HCT116 (cell line): Measurements from ENCODE around the gene TSC22D3.

ENCODE experiments used
- CTCF ChIP-seq, 3 experiments: fragments of 200-600 bp in 1 of 3; sonication (generic) in 1 of 3; IDR thresholded peaks in 2 of 3; conservative IDR thresholded peaks in 1 of 3; 2 replicates each; pipeline ENCODE4 v1.5.1; 2012 to 2017; ENCODE audit warnings: low read depth in 2 of 3, low read length in 2 of 3, antibody characterized with exemption in 1 of 3, borderline replicate concordance in 1 of 3, control low read depth in 1 of 3, mild to moderate bottlenecking in 1 of 3, mixed read lengths in 1 of 3, mixed run types in 1 of 3, moderate library complexity in 1 of 3; ENCODE audit not compliant: insufficient read depth in 1 of 3
- EGR1 ChIP-seq: IDR thresholded peaks from 2 replicates; pipeline ENCODE4 v1.6.1; 2012; ENCODE audit warnings: low read depth
- ELF1 ChIP-seq: IDR thresholded peaks from 2 replicates; pipeline ENCODE4 v1.6.1; 2012; ENCODE audit warnings: low read depth, borderline replicate concordance
- EZH2 ChIP-seq: fragments of 200-600 bp; sonication (generic); IDR thresholded peaks from 2 replicates; pipeline ENCODE4 v1.6.1; 2017; ENCODE audit warnings: antibody characterized with exemption, mixed run types
- EZH2phosphoT487 ChIP-seq: fragments of 200-600 bp; IDR thresholded peaks from 2 replicates; pipeline ENCODE4 v1.6.1; 2018; ENCODE audit warnings: antibody characterized with exemption, borderline replicate concordance
- JUND ChIP-seq: IDR thresholded peaks from 2 replicates; pipeline ENCODE4 v1.6.1; 2012
- MAX ChIP-seq: IDR thresholded peaks from 2 replicates; pipeline ENCODE4 v1.6.1; 2012
- POLR2A ChIP-seq: IDR thresholded peaks from 2 replicates; pipeline ENCODE4 v1.7.0; 2011; ENCODE audit warnings: borderline replicate concordance; ENCODE audit not compliant: insufficient read depth, insufficient read length; ENCODE audit errors: extremely low read depth
- POLR2AphosphoS5 ChIP-seq: IDR thresholded peaks from 2 replicates; pipeline ENCODE4 v1.6.1; 2011; ENCODE audit warnings: mild to moderate bottlenecking, low read depth, low read length, moderate library complexity
- RAD21 ChIP-seq: IDR thresholded peaks from 2 replicates; pipeline ENCODE4 v1.6.1; 2012; ENCODE audit warnings: low read depth, mild to moderate bottlenecking
- SIN3A ChIP-seq: IDR thresholded peaks from 2 replicates; pipeline ENCODE4 v1.6.1; 2012; ENCODE audit warnings: low read depth
- YY1 ChIP-seq: IDR thresholded peaks from 2 replicates; pipeline ENCODE4 v1.6.1; 2011; ENCODE audit warnings: low read length, low read depth, moderate library complexity, mild to moderate bottlenecking; ENCODE audit not compliant: insufficient replicate concordance; ENCODE audit errors: extremely low read depth
- TF ChIP-seq, protein P1 (sequence below): IDR thresholded peaks from 2 replicates; pipeline ENCODE4 v1.6.1; 2012; ENCODE audit warnings: low read depth
- TF ChIP-seq, protein P2 (sequence below): IDR thresholded peaks from 2 replicates; pipeline ENCODE4 v1.6.1; 2012

DNA sequence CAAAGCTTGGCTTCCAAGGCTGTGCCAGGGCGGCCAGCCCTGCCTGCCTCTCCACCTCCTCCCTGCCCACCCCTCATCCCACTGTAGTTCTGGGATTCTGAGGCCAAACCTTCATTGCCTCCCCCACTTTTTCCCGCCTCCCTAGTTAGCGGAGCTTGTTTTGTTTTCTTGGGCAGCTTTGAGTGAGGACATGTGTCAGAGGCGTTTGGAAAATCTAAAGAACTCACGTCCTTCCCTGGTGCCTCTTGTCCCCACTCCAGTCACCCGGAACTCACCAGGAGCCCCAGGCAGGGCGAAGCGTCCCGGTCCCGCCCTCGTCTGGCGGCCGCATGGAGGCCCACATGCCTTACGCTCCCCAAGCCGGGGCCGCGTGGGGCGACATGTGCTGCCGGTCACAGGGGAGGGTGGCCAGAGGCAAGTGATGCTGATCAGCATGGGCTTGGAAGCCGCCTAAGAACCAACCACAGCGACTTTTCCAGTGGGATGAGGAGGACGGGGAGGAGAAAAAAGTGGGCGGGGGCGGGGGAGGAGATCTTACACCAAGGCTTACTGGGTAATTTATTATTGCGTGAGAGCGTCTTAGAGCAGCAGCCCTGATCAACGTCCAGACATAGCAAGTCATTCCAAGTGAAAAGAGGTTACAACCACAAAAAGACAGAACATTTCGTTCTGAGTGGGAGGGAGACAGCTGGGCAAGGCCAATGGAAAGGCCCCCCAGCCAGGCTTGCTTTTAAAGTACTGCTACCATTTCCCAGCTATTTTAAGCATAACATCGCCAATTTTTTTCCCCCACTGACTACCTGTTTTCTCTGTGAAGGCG is 98.8 kb downstream of the TSC22D3 start:
- TF ChIP-seq JUND (no peak), CTCF (IDR thresholded peaks at IDR 0.05 in 2 of 3, conservative IDR thresholded peaks at IDR 0.05 in 1 of 3; ENCODE audit: borderline replicate concordance in 1 of 3, insufficient read depth in 1 of 3, low read depth in 2 of 3, low read length in 2 of 3) (no peak), POLR2A (peak; percentile 59), YY1 (peak; percentile 2), EZH2phosphoT487 (no peak), RAD21 (no peak), SIN3A (no peak), EGR1 (no peak), POLR2AphosphoS5 (peak; percentile 76; the same call in 1 of the 2 replicates), MAX (no peak), ELF1 (no peak), EZH2 (no peak)
- TF ChIP-seq, protein P1, sequence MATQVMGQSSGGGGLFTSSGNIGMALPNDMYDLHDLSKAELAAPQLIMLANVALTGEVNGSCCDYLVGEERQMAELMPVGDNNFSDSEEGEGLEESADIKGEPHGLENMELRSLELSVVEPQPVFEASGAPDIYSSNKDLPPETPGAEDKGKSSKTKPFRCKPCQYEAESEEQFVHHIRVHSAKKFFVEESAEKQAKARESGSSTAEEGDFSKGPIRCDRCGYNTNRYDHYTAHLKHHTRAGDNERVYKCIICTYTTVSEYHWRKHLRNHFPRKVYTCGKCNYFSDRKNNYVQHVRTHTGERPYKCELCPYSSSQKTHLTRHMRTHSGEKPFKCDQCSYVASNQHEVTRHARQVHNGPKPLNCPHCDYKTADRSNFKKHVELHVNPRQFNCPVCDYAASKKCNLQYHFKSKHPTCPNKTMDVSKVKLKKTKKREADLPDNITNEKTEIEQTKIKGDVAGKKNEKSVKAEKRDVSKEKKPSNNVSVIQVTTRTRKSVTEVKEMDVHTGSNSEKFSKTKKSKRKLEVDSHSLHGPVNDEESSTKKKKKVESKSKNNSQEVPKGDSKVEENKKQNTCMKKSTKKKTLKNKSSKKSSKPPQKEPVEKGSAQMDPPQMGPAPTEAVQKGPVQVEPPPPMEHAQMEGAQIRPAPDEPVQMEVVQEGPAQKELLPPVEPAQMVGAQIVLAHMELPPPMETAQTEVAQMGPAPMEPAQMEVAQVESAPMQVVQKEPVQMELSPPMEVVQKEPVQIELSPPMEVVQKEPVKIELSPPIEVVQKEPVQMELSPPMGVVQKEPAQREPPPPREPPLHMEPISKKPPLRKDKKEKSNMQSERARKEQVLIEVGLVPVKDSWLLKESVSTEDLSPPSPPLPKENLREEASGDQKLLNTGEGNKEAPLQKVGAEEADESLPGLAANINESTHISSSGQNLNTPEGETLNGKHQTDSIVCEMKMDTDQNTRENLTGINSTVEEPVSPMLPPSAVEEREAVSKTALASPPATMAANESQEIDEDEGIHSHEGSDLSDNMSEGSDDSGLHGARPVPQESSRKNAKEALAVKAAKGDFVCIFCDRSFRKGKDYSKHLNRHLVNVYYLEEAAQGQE, result no peak
- TF ChIP-seq, protein P2, sequence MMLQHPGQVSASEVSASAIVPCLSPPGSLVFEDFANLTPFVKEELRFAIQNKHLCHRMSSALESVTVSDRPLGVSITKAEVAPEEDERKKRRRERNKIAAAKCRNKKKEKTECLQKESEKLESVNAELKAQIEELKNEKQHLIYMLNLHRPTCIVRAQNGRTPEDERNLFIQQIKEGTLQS, result no peak
